ENCODE results near the gene SULT1A2. TPM values are rescaled to one million over a fixed set of nuclear protein-coding genes. Genes with fewer than 3 reads are reported as not detected.
"Not testable (repeated sequence)": the region's sequence is repeated elsewhere in the genome, so short reads cannot be mapped to it uniquely, and the experiment has no call there.

The SULT1A2 gene
- total and polyA plus RNA-seq, 2 of the 13 experiments (the other 11 are each of a cell fraction or from before 2014, with no cell fraction given) = 33.0 to 34.2 TPM

DNA sequence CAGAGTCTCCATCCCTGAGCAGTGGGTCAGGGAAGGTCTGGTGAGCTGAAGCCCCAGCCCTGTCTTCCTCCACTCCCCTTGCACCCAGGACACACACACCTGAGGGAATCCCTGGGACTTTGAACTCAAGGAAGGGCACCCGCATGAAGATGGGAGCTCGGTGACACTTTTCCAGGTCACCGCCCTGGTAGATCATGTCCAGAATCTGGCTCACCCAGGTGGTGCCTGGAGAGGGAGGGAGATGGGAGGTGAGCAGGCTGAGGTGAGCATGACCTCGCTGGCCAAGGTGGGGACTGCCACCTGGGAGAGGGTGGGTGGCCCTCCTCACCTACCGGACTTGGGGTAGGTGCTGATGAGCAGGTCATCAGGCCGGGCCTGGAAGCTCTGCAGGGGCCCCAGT lies 1.4 kb downstream of the SULT1A2 start:
- TF ChIP-seq POLR2A (IDR thresholded peaks at IDR 0.05; ENCODE audit: insufficient read depth in 1 of 2, low read depth in 2 of 2, low read length in 2 of 2) (peak in 1 of 2 experiments; percentile 9; a peak in 1 of 4 replicates), ZBTB42 (CRISPR knock-in tag; IDR thresholded peaks at IDR 0.05) (0 out of 2 replicates have a peak, but pooled peaks have one; percentile 1)
- TF ChIP-seq, protein P1, sequence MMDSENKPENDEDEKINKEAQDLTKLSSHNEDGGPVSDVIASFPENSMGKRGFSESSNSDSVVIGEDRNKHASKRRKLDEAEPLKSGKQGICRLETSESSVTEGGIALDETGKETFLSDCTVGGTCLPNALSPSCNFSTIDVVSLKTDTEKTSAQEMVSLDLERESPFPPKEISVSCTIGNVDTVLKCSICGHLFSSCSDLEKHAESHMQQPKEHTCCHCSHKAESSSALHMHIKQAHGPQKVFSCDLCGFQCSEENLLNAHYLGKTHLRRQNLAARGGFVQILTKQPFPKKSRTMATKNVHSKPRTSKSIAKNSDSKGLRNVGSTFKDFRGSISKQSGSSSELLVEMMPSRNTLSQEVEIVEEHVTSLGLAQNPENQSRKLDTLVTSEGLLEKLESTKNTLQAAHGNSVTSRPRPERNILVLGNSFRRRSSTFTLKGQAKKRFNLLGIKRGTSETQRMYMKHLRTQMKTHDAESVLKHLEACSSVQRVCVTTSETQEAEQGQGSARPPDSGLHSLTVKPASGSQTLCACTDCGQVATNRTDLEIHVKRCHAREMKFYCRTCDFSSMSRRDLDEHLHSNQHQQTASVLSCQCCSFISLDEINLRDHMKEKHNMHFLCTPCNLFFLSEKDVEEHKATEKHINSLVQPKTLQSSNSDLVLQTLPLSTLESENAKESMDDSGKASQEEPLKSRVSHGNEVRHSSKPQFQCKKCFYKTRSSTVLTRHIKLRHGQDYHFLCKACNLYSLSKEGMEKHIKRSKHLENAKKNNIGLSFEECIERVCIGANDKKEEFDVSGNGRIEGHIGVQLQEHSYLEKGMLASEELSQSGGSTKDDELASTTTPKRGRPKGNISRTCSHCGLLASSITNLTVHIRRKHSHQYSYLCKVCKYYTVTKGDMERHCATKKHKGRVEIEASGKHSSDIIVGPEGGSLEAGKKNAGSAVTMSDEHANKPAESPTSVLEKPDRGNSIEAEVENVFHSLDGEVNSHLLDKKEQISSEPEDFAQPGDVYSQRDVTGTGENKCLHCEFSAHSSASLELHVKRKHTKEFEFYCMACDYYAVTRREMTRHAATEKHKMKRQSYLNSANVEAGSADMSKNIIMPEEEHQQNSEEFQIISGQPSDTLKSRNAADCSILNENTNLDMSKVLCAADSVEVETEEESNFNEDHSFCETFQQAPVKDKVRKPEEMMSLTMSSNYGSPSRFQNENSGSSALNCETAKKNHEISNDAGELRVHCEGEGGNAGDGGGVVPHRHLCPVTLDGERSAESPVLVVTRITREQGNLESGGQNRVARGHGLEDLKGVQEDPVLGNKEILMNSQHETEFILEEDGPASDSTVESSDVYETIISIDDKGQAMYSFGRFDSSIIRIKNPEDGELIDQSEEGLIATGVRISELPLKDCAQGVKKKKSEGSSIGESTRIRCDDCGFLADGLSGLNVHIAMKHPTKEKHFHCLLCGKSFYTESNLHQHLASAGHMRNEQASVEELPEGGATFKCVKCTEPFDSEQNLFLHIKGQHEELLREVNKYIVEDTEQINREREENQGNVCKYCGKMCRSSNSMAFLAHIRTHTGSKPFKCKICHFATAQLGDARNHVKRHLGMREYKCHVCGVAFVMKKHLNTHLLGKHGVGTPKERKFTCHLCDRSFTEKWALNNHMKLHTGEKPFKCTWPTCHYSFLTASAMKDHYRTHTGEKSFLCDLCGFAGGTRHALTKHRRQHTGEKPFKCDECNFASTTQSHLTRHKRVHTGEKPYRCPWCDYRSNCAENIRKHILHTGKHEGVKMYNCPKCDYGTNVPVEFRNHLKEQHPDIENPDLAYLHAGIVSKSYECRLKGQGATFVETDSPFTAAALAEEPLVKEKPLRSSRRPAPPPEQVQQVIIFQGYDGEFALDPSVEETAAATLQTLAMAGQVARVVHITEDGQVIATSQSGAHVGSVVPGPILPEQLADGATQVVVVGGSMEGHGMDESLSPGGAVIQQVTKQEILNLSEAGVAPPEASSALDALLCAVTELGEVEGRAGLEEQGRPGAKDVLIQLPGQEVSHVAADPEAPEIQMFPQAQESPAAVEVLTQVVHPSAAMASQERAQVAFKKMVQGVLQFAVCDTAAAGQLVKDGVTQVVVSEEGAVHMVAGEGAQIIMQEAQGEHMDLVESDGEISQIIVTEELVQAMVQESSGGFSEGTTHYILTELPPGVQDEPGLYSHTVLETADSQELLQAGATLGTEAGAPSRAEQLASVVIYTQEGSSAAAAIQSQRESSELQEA (CRISPR knock-in tag; IDR thresholded peaks at IDR 0.05; ENCODE audit: not compliant biosample characterization) = peak; percentile 11
- H3K4me3 ChIP-seq (replicated peaks in 1 of 3; ENCODE audit: insufficient read depth in 1 of 3, low read depth in 2 of 3, low read length in 3 of 3) = peak overlapping the region in 1 of 3 experiments; percentile 19; a peak in 1 of 6 replicates
- intact Hi-C loops (cut with micrococcal nuclease; ENCODE audit: unreplicated experiment); H3K9me3 ChIP-seq (ENCODE audit: low read length); H3K27ac ChIP-seq (ENCODE audit: extremely low read length, insufficient read depth, low read length); H2AFZ ChIP-seq (ENCODE audit: low read length); H4K20me1 ChIP-seq (ENCODE audit: insufficient read depth, low read length); H3K27me3 ChIP-seq (ENCODE audit: control insufficient read depth in 1 of 2, insufficient read depth in 2 of 2, low read length in 2 of 2); H3K9ac ChIP-seq (ENCODE audit: insufficient read depth, low read depth, low read length); ATAC-seq; CTCF ChIA-PET (ENCODE audit: low intra/inter-chr PET ratio, low total read pairs); BruUV-seq (replicated peaks); in situ Hi-C loops (cut with HindIII; ENCODE audit: extremely low pct_ligation_motif_present, low pct_unique_long_range_greater_than_20kb); DNase-seq (ENCODE audit: low spot score); H3K79me2 ChIP-seq (ENCODE audit: insufficient read depth, low read length); FAIRE-seq: not testable (repeated sequence)
- H3K4me1 ChIP-seq (ENCODE audit: insufficient read depth, low read length) = peaks cover 50% of the 10 kb centered on the region
- peak overlapping the region; percentile 88 for H3K4me2 ChIP-seq (ENCODE audit: low read depth, low read length)
- POLR2A ChIA-PET = interaction anchor here (0.6 to 3.3 kb wide), 2 partner anchors 15 to 45 kb away, joined by 3 to 175 read pairs; partner anchors contain the start of gene SULT1A1
- peaks cover 3 to 18% of the 10 kb centered on the region in 2 experiments; a peak in 4 of 5 replicates for H3K36me3 ChIP-seq (replicated peaks in 1 of 2; ENCODE audit: control insufficient read depth in 1 of 2, insufficient read depth in 2 of 2, low read length in 2 of 2)
- WGBS (ENCODE audit: low lambda C conversion rate) = 85% methylated on average over 5 of the region's 6 CpGs
